SK-N-SH (cell line): Measurements from ENCODE around the gene PRKAR1A. TPM values are rescaled to one million over a fixed set of nuclear protein-coding genes. Genes with fewer than 3 reads are reported as not detected.

ENCODE experiments used
- CTCF ChIA-PET: fragments of 300-600, 350-600 bp; formaldehyde crosslinking; extraction: SDS; loops from one replicate; lab custom pipeline; 2021; lab: Yijun Ruan, JAX
- POLR2A ChIA-PET: fragments of 350-600 bp; sonication (Branson Sonifier 250); formaldehyde crosslinking; extraction: SDS; loops from one replicate; lab custom pipeline; 2020; ENCODE audit warnings: antibody characterized with exemption, inconsistent platforms; lab: Yijun Ruan, JAX
- DNase-seq: peaks from one replicate; pipeline ENCODE4 v3.0.0; 2012
- H2AFZ ChIP-seq: fragments of 200-600 bp; sonication (generic); 2 replicates; pipeline ENCODE4 v1.8.1; 2016; ENCODE audit warnings: antibody characterized with exemption, mild to moderate bottlenecking, low read depth
- H3F3A ChIP-seq: fragments of 200-600 bp; sonication (generic); replicated peaks from 2 replicates; pipeline ENCODE3; 2016; ENCODE audit warnings: antibody characterized with exemption, mild to moderate bottlenecking; ENCODE audit not compliant: insufficient read depth
- H3K27ac ChIP-seq, 2 experiments: fragments of 200-500 bp in 1 of 2; fragments of 200-600 bp in 1 of 2; sonication (Bioruptor generic) in 1 of 2; sonication (generic), shearing (Covaris generic) in 1 of 2; 2 replicates each; pipeline versions ENCODE4 v1.5.1 to v1.6.1; 2014 to 2016; ENCODE audit warnings: low read depth in 2 of 2, inconsistent platforms in 1 of 2, low read length in 1 of 2, mild to moderate bottlenecking in 1 of 2, mixed read lengths in 1 of 2
- H3K27me3 ChIP-seq: fragments of 200-600 bp; sonication (generic), shearing (Covaris generic); 2 replicates; pipeline ENCODE4 v1.6.1; 2016; ENCODE audit warnings: mixed run types; ENCODE audit not compliant: insufficient read depth
- H3K36me3 ChIP-seq, 2 experiments: fragments of 200-500 bp in 1 of 2; fragments of 200-600 bp in 1 of 2; sonication (Bioruptor generic) in 1 of 2; sonication (generic) in 1 of 2; replicated peaks in 1 of 2; 2 replicates each; pipeline versions ENCODE3 to v1.5.1; 2014 to 2016; ENCODE audit warnings: low read length in 1 of 2, mild to moderate bottlenecking in 1 of 2; ENCODE audit not compliant: insufficient read depth in 2 of 2, control insufficient read depth in 1 of 2
- H3K4me1 ChIP-seq, 2 experiments: fragments of 200-500 bp in 1 of 2; fragments of 200-600 bp in 1 of 2; sonication (Bioruptor generic) in 1 of 2; sonication (generic), shearing (Covaris generic) in 1 of 2; 2 replicates each; pipeline versions ENCODE4 v1.5.1 to v1.6.1; 2014 to 2016; ENCODE audit warnings: low read depth in 1 of 2, low read length in 1 of 2, mixed run types in 1 of 2; ENCODE audit not compliant: insufficient read depth in 2 of 2, control insufficient read depth in 1 of 2
- H3K4me2 ChIP-seq: fragments of 200-600 bp; sonication (generic), shearing (Covaris generic); 2 replicates; pipeline ENCODE4 v1.6.1; 2017; ENCODE audit warnings: mixed run types
- H3K4me3 ChIP-seq, 2 experiments: fragments of 200-500 bp in 1 of 2; fragments of 200-600 bp in 1 of 2; sonication (Bioruptor generic) in 1 of 2; sonication (generic), shearing (Covaris generic) in 1 of 2; 2 replicates each; pipeline versions ENCODE4 v1.5.1 to v1.8.1; 2014 to 2016; ENCODE audit warnings: low read depth in 2 of 2, inconsistent platforms in 1 of 2, low read length in 1 of 2, mild to moderate bottlenecking in 1 of 2, mixed read lengths in 1 of 2, moderate library complexity in 1 of 2
- H3K79me2 ChIP-seq: fragments of 200-600 bp; sonication (generic); 2 replicates; pipeline ENCODE4 v1.8.1; 2017; ENCODE audit warnings: mild to moderate bottlenecking; ENCODE audit not compliant: insufficient read depth
- H3K9ac ChIP-seq: fragments of 200-600 bp; sonication (generic); 2 replicates; pipeline ENCODE4 v1.6.1; 2017; ENCODE audit warnings: mixed run types
- H3K9me2 ChIP-seq: fragments of 200-600 bp; sonication (generic); 2 replicates; pipeline ENCODE4 v1.6.1; 2017; ENCODE audit warnings: mixed run types
- H3K9me3 ChIP-seq: fragments of 200-600 bp; sonication (generic); 2 replicates; pipeline ENCODE4 v1.6.1; 2017; ENCODE audit warnings: mixed run types, mild to moderate bottlenecking, moderate library complexity
- H4K20me1 ChIP-seq: fragments of 200-600 bp; sonication (generic); 2 replicates; pipeline ENCODE4 v1.6.1; 2017; ENCODE audit warnings: mild to moderate bottlenecking, mixed run types; ENCODE audit not compliant: insufficient read depth
- CHD2 ChIP-seq: fragments of 150-350 bp; IDR thresholded peaks from 2 replicates; pipeline ENCODE4 v1.6.1; 2018; ENCODE audit warnings: low read length; ENCODE audit not compliant: partially characterized antibody
- ELF1 ChIP-seq: IDR thresholded peaks from 2 replicates; pipeline ENCODE4 v1.4.0; 2012
- EP300 ChIP-seq, 2 experiments: IDR thresholded peaks; 2 replicates each; pipeline versions ENCODE4 v1.4.0 to v1.6.1; 2012; ENCODE audit warnings: borderline replicate concordance in 1 of 2, low read depth in 1 of 2, low read length in 1 of 2
- EZH2phosphoT487 ChIP-seq: fragments of 200-600 bp; sonication (generic); IDR thresholded peaks from 2 replicates; pipeline ENCODE4 v1.6.1; 2017; ENCODE audit warnings: low read depth, mixed run types, mild to moderate bottlenecking, antibody characterized with exemption, moderate library complexity, borderline replicate concordance
- FOSL2 ChIP-seq: IDR thresholded peaks from 2 replicates; pipeline ENCODE4 v1.4.0; 2012; ENCODE audit warnings: low read depth, mild to moderate bottlenecking, moderate library complexity, borderline replicate concordance
- FOXM1 ChIP-seq: IDR thresholded peaks from 2 replicates; pipeline ENCODE4 v1.4.0; 2012; ENCODE audit warnings: low read depth, mild to moderate bottlenecking
- GATA2 ChIP-seq: sonication (generic); formaldehyde crosslinking; IDR thresholded peaks from 2 replicates; pipeline ENCODE4 v1.5.0; 2020; ENCODE audit warnings: mild to moderate bottlenecking, missing genetic modification reagents
- IRF3 ChIP-seq: fragments of 150-350 bp; IDR thresholded peaks from 2 replicates; pipeline ENCODE4 v1.6.1; 2016; ENCODE audit warnings: mild to moderate bottlenecking, low read depth, low read length
- JUND ChIP-seq: IDR thresholded peaks from 2 replicates; pipeline ENCODE4 v1.4.0; 2012
- MAX ChIP-seq: IDR thresholded peaks from 2 replicates; pipeline ENCODE4 v1.4.0; 2012; ENCODE audit warnings: low read depth
- MEF2A ChIP-seq: IDR thresholded peaks from 2 replicates; pipeline ENCODE4 v1.4.0; 2012; ENCODE audit warnings: low read depth, borderline replicate concordance
- MXI1 ChIP-seq: IDR thresholded peaks from 2 replicates; pipeline ENCODE4 v1.6.1; 2012; ENCODE audit warnings: mild to moderate bottlenecking, low read depth, low read length, improper control_type of control experiment
- NFIC ChIP-seq: IDR thresholded peaks from 2 replicates; pipeline ENCODE4 v1.4.0; 2012; ENCODE audit warnings: borderline replicate concordance
- NRF1 ChIP-seq: IDR thresholded peaks from 2 replicates; pipeline ENCODE4 v1.6.1; 2012; ENCODE audit warnings: low read depth, mild to moderate bottlenecking, low read length
- PBX3 ChIP-seq: IDR thresholded peaks from 2 replicates; pipeline ENCODE4; 2012
- POLR2AphosphoS5 ChIP-seq: IDR thresholded peaks from 2 replicates; pipeline ENCODE4 v1.6.1; 2012; ENCODE audit warnings: low read depth, low read length
- RAD21 ChIP-seq: IDR thresholded peaks from 2 replicates; pipeline ENCODE4 v1.6.1; 2012; ENCODE audit warnings: mild to moderate bottlenecking, low read length
- RFX5 ChIP-seq: IDR thresholded peaks from 2 replicates; pipeline ENCODE4 v1.6.1; 2012; ENCODE audit warnings: mild to moderate bottlenecking, improper control_type of control experiment, low read length
- RXRA ChIP-seq: IDR thresholded peaks from 2 replicates; pipeline ENCODE4 v1.4.0; 2012; ENCODE audit warnings: low read depth, mild to moderate bottlenecking, borderline replicate concordance
- SIN3A ChIP-seq: IDR thresholded peaks from 2 replicates; pipeline ENCODE4 v1.6.1; 2012; ENCODE audit warnings: low read depth, mild to moderate bottlenecking, low read length, moderate library complexity, borderline replicate concordance
- SMC3 ChIP-seq: IDR thresholded peaks from 2 replicates; pipeline ENCODE4 v1.6.1; 2012; ENCODE audit warnings: low read depth, low read length, improper control_type of control experiment
- TAF1 ChIP-seq: IDR thresholded peaks from 2 replicates; pipeline ENCODE4 v1.6.1; 2012; ENCODE audit warnings: low read depth, mild to moderate bottlenecking, low read length, moderate library complexity, borderline replicate concordance
- TCF12 ChIP-seq: IDR thresholded peaks from 2 replicates; pipeline ENCODE4 v1.4.0; 2012
- TEAD4 ChIP-seq: IDR thresholded peaks from 2 replicates; pipeline ENCODE4 v1.4.0; 2012; ENCODE audit warnings: mild to moderate bottlenecking, borderline replicate concordance; ENCODE audit not compliant: insufficient read depth
- USF1 ChIP-seq: IDR thresholded peaks from 2 replicates; pipeline ENCODE4 v1.4.0; 2012; ENCODE audit warnings: low read depth, borderline replicate concordance
- USF2 ChIP-seq: fragments of 150-350 bp; IDR thresholded peaks from 2 replicates; pipeline ENCODE4 v1.6.1; 2017; ENCODE audit warnings: antibody characterized with exemption, low read length, low read depth, borderline replicate concordance
- YY1 ChIP-seq: IDR thresholded peaks from 2 replicates; pipeline ENCODE4 v1.4.0; 2012; ENCODE audit warnings: low read depth, mild to moderate bottlenecking
- WGBS: methylation state at CpG from one replicate; pipeline ENCODE4 v1.1.6; 2017; ENCODE audit warnings: low lambda C conversion rate; 5-methylcytosine and 5-hydroxymethylcytosine counted together
- polyA plus RNA-seq, 3 experiments: library from polyadenylated mRNA; depleted of rRNA; stranded (reverse); fragments of >200 nt; gene quantifications; 2 replicates each; pipeline ENCODE4 v1.2.3, GENCODE V29; 2012

The PRKAR1A gene
- polyA plus RNA-seq, 1 of the 3 experiments (the other 2 are of a cell fraction) = 195 TPM

- Histone ChIP-seq H3K79me2 (no peaks in the 10 kb centered on the region), H3K36me3 (no peaks in the 10 kb centered on the region), H3F3A (no peaks in the 10 kb centered on the region), H2AFZ (no peak overlapping the region), H3K9ac (no peak overlapping the region), H3K4me2 (no peak overlapping the region), H3K4me1 (no peaks in the 10 kb centered on the region), H3K27me3 (no peaks in the 10 kb centered on the region), H4K20me1 (no peaks in the 10 kb centered on the region), H3K9me3 (no peaks in the 10 kb centered on the region), H3K27ac (no peak overlapping the region), H3K4me3 (no peak overlapping the region), H3K9me2 (no peaks in the 10 kb centered on the region)
- POLR2A ChIA-PET = no interaction called here
- DNase-seq = no peak
- WGBS = 28% methylated on average over 4 of the region's 4 CpGs
- TF ChIP-seq EZH2phosphoT487 (no peak), CHD2 (no peak), GATA2 (CRISPR knock-in tag) (no peak), NRF1 (no peak), MEF2A (no peak), USF2 (no peak), MXI1 (no peak), MAX (no peak), SMC3 (no peak), TCF12 (no peak), PBX3 (no peak), RFX5 (no peak), YY1 (no peak), POLR2AphosphoS5 (no peak), NFIC (no peak), FOXM1 (no peak), SIN3A (no peak), FOSL2 (no peak), ELF1 (no peak)
- CTCF ChIA-PET = interaction anchor here (1.3 kb wide), 1 partner anchor 23 kb away, joined by 3 read pairs; no protein-coding TSS in a partner anchor
These were observed 44.3 kb downstream of the PRKAR1A start for GRCh38 chr17:68556551-68556950.

- POLR2A ChIA-PET = no interaction called here
- WGBS = 0% methylated on average over 1 of the region's 1 CpG
- Histone ChIP-seq H3K4me2 (no peak overlapping the region), H3K9ac (no peak overlapping the region), H3K9me2 (no peaks in the 10 kb centered on the region), H2AFZ (no peak overlapping the region), H3K27ac (no peak overlapping the region), H3K4me3 (no peak overlapping the region), H4K20me1 (no peaks in the 10 kb centered on the region), H3K36me3 (no peaks in the 10 kb centered on the region), H3F3A (no peaks in the 10 kb centered on the region), H3K4me1 (no peaks in the 10 kb centered on the region), H3K9me3 (no peaks in the 10 kb centered on the region), H3K79me2 (no peaks in the 10 kb centered on the region), H3K27me3 (no peaks in the 10 kb centered on the region)
- no peak for DNase-seq
- CTCF ChIA-PET = no interaction called here
- TF ChIP-seq EP300 (IDR thresholded peaks at IDR 0.05; ENCODE audit: borderline replicate concordance in 1 of 2, low read depth in 1 of 2, low read length in 1 of 2) = no peak
- TF ChIP-seq TAF1 = no peak
- TF ChIP-seq RXRA = no peak
- TF ChIP-seq MXI1 = no peak
- no peak for TF ChIP-seq POLR2AphosphoS5
- no peak for TF ChIP-seq FOSL2
- no peak for TF ChIP-seq NRF1
- TF ChIP-seq RFX5 = no peak
- no peak for TF ChIP-seq USF1
- TF ChIP-seq SMC3 = no peak
- TF ChIP-seq MAX = no peak
- no peak for TF ChIP-seq TCF12
- TF ChIP-seq IRF3 = no peak
- no peak for TF ChIP-seq JUND
- TF ChIP-seq TEAD4 = no peak
- no peak for TF ChIP-seq RAD21
These were observed 47.1 kb downstream of the PRKAR1A start for GRCh38 chr17:68559316-68559715.
